NT2/D1 (cell line): ENCODE results near the gene CCR2.

ENCODE experiments used
- DNase-seq: peaks from one replicate; pipeline ENCODE4 v3.0.0-alpha.2; 2011; ENCODE audit warnings: low read depth, low spot score
- H3K27me3 ChIP-seq: 2 replicates; pipeline ENCODE4 v1.6.0; 2011; ENCODE audit warnings: mild to moderate bottlenecking; ENCODE audit not compliant: insufficient read length, insufficient read depth
- H3K36me3 ChIP-seq: 2 replicates; pipeline ENCODE4 v1.6.1; 2011; ENCODE audit warnings: mild to moderate bottlenecking, low read length, mixed read lengths; ENCODE audit not compliant: insufficient read depth, insufficient read length
- H3K4me1 ChIP-seq: 2 replicates; pipeline ENCODE4 v1.5.1; 2011; ENCODE audit not compliant: insufficient read depth, insufficient read length
- H3K4me3 ChIP-seq: 2 replicates; pipeline ENCODE4 v1.5.1; 2011; ENCODE audit warnings: low read depth; ENCODE audit not compliant: insufficient read length
- H3K9ac ChIP-seq: 2 replicates; pipeline ENCODE4 v1.6.0; 2011; ENCODE audit warnings: low read depth; ENCODE audit not compliant: insufficient read length
- H3K9me3 ChIP-seq: 2 replicates; pipeline ENCODE4 v1.5.1; 2011; ENCODE audit warnings: mild to moderate bottlenecking, low read length; ENCODE audit not compliant: insufficient read depth
- SUZ12 ChIP-seq: IDR thresholded peaks from 2 replicates; pipeline ENCODE4 v1.6.1; 2011; ENCODE audit not compliant: insufficient read length, insufficient read depth; ENCODE audit errors: extremely low read depth
- YY1 ChIP-seq: IDR thresholded peaks from 2 replicates; pipeline ENCODE4 v1.6.1; 2011; ENCODE audit not compliant: insufficient read length, insufficient read depth
- ZNF274 ChIP-seq: IDR thresholded peaks from 2 replicates; pipeline ENCODE4 v1.6.1; 2011; ENCODE audit warnings: mild to moderate bottlenecking, low read depth, low read length

The CCR2 gene

GRCh38 chr3:46406788-46407611, 53.1 kb downstream of the CCR2 start, which contains the start of the genes CCR5AS and CCRL2:
TSS of gene CCR5AS (minus strand) at chr3:46407066.
TSS of gene CCRL2 (plus strand) at chr3:46407259. CDS start at chr3:46408080, 821 bp downstream.
- H3K9me3 ChIP-seq = no peaks in the 10 kb centered on the region
- no peak within 1 kb of the TSS for H3K4me3 ChIP-seq
- H3K27me3 ChIP-seq = no peaks in the 10 kb centered on the region
- no peak for DNase-seq
- H3K4me1 ChIP-seq = peaks cover 4% of the 10 kb centered on the region
- H3K36me3 ChIP-seq = no peaks in the 10 kb centered on the region
- H3K9ac ChIP-seq = no peak within 1 kb of the TSS
- TF ChIP-seq SUZ12 (no peak), YY1 (no peak), ZNF274 (no peak)

- H3K9ac ChIP-seq = no peak overlapping the region
- no peaks in the 10 kb centered on the region for H3K27me3 ChIP-seq
- H3K4me1 ChIP-seq = peaks cover 4% of the 10 kb centered on the region
- H3K4me3 ChIP-seq = no peak overlapping the region
- TF ChIP-seq YY1 = no peak
- no peak for TF ChIP-seq ZNF274
- TF ChIP-seq SUZ12 = no peak
- no peaks in the 10 kb centered on the region for H3K9me3 ChIP-seq
- no peaks in the 10 kb centered on the region for H3K36me3 ChIP-seq
- DNase-seq = no peak
Observed at GRCh38 chr3:46407970-46408369, 54.1 kb downstream of the CCR2 start.

GRCh38 chr3:46408853-46409252, 54.9 kb downstream of the CCR2 start:
- DNase-seq = no peak
- Histone ChIP-seq H3K27me3 (no peaks in the 10 kb centered on the region), H3K4me1 (peaks cover 4% of the 10 kb centered on the region), H3K9ac (no peak overlapping the region), H3K9me3 (no peaks in the 10 kb centered on the region), H3K4me3 (no peak overlapping the region), H3K36me3 (no peaks in the 10 kb centered on the region)
- TF ChIP-seq YY1 = no peak
- TF ChIP-seq SUZ12 = no peak

GRCh38 chr3:46409739-46410489, 56.0 kb downstream of the CCR2 start:
- Histone ChIP-seq H3K9me3 (no peaks in the 10 kb centered on the region), H3K27me3 (no peaks in the 10 kb centered on the region), H3K4me1 (peaks cover 4% of the 10 kb centered on the region), H3K4me3 (no peak overlapping the region), H3K36me3 (no peaks in the 10 kb centered on the region), H3K9ac (no peak overlapping the region)
- no peak for TF ChIP-seq SUZ12
- TF ChIP-seq YY1 = no peak
- no peak for TF ChIP-seq ZNF274
- no peak for DNase-seq
